ENCODE measurements around the gene DNAH17. TPM values are rescaled to one million over a fixed set of nuclear protein-coding genes. Genes with fewer than 3 reads are reported as not detected.

DNAH17 gene
- total and polyA plus RNA-seq, 2 donors (not counting 3 experiments of a cell fraction or from before 2014, with no cell fraction given): not detected

- CTCF ChIA-PET: interaction anchor here (1.2 to 4.2 kb wide), 3 partner anchors 9 to 41 kb away, joined by 3 to 21 read pairs (median 5); no protein-coding TSS in a partner anchor
- H3K36me3 ChIP-seq (ENCODE audit: control insufficient read depth in 2 of 2, extremely low read depth in 1 of 2, insufficient read depth in 2 of 2, low read length in 2 of 2): peaks cover 24 to 68% of the 10 kb centered on the region in 2 experiments
- no peaks in the 10 kb centered on the region for H3K27me3 ChIP-seq (ENCODE audit: control insufficient read depth in 2 of 2, insufficient read depth in 2 of 2, low read length in 2 of 2)
- no peak for FAIRE-seq
- H3K79me2 ChIP-seq (ENCODE audit: control insufficient read depth, insufficient read depth, low read length): peaks cover 36% of the 10 kb centered on the region
- no peaks in the 10 kb centered on the region for H3K9me1 ChIP-seq (replicated peaks; ENCODE audit: control insufficient read depth, extremely low read depth, insufficient read depth, low read length)
- H3K4me2 ChIP-seq (ENCODE audit: insufficient read depth, low read length): no peak overlapping the region
- dilution Hi-C loops (cut with MboI; ENCODE audit: extremely low pct_ligation_motif_present, low sequenced_read_pairs): no loop called here
- no peak for DNase-seq (ENCODE audit: low read depth, low spot score)
- intact Hi-C loops (cut with micrococcal nuclease): no loop called here
- TF ChIP-seq JUN (IDR thresholded peaks at IDR 0.05; ENCODE audit: borderline replicate concordance, insufficient read depth, insufficient read length, low read depth) (no peak), MYC (IDR thresholded peaks at IDR 0.05; ENCODE audit: low read depth, low read length) (no peak), POLR2AphosphoS5 (IDR thresholded peaks at IDR 0.05; ENCODE audit: insufficient read depth, low read depth, low read length) (no peak), POLR2A (IDR thresholded peaks at IDR 0.05; ENCODE audit: low read depth, low read length) (no peak), FOS (IDR thresholded peaks at IDR 0.05; ENCODE audit: borderline replicate concordance, insufficient read depth, low read length) (no peak), EZH2 (IDR thresholded peaks at IDR 0.05; ENCODE audit: borderline replicate concordance, low read depth, low read length, severe bottlenecking) (no peak), MAX (IDR thresholded peaks at IDR 0.05; ENCODE audit: insufficient read depth, insufficient read length) (no peak), GATA2 (IDR thresholded peaks at IDR 0.05; ENCODE audit: insufficient read depth, insufficient read length, low read depth, low read length) (no peak), CTCF (IDR thresholded peaks at IDR 0.05; ENCODE audit: extremely low read depth in 1 of 2, insufficient read depth in 1 of 2, low read depth in 1 of 2, low read length in 2 of 2) (no peak)
- no peaks in the 10 kb centered on the region for H3K4me1 ChIP-seq (ENCODE audit: control insufficient read depth, extremely low read depth, insufficient read depth, low read length)
- no peaks in the 10 kb centered on the region for H3K9me3 ChIP-seq (replicated peaks; ENCODE audit: control insufficient read depth, insufficient read depth, low read length)
- BruUV-seq (replicated peaks): no TSS peak
- POLR2A ChIA-PET: no interaction called here
- no peak overlapping the region for H3K4me3 ChIP-seq (replicated peaks in 1 of 3; ENCODE audit: insufficient read depth in 1 of 3, low read depth in 1 of 3, low read length in 3 of 3)
- H4K20me1 ChIP-seq (replicated peaks; ENCODE audit: control insufficient read depth, extremely low read depth, insufficient read depth, low read length): no peaks in the 10 kb centered on the region
- H2AFZ ChIP-seq (ENCODE audit: low read depth, low read length): no peak overlapping the region
- H3K27ac ChIP-seq (ENCODE audit: insufficient read depth, low read depth, low read length): no peak overlapping the region
- H3K9ac ChIP-seq (replicated peaks; ENCODE audit: extremely low read depth, insufficient read depth, low read length): no peak overlapping the region
Observed at GRCh38 chr17:78401891-78402290, 175.3 kb downstream of the DNAH17 start.

Data from endothelial cell of umbilical vein (primary cell).